Measurements from ENCODE around the gene LMNA.

- no peak for TF ChIP-seq POLR2A (IDR thresholded peaks at IDR 0.05)
- no peak for TF ChIP-seq CTCF (IDR thresholded peaks at IDR 0.05)
Measured at GRCh38 chr1:156091610-156092009, 22.9 kb upstream of the LMNA start.
